Colonic mucosa (tissue), 4 donors: ENCODE data around the gene MAST2. TPM values are rescaled to one million over a fixed set of nuclear protein-coding genes. Genes with fewer than 3 reads are reported as not detected.

Source experiments
- DNase-seq: peaks from one replicate; pipeline ENCODE4 v3.0.0-alpha.2; 2020
- H3K27ac ChIP-seq: fragments of 200-600 bp; one replicate; pipeline ENCODE4 v1.8.0; 2021
- H3K27me3 ChIP-seq: fragments of 200-600 bp; one replicate; pipeline ENCODE4 v1.8.0; 2021
- H3K36me3 ChIP-seq: fragments of 200-600 bp; one replicate; pipeline ENCODE4 v1.8.0; 2021
- H3K4me1 ChIP-seq: fragments of 200-600 bp; one replicate; pipeline ENCODE4 v1.8.0; 2021; ENCODE audit warnings: mild to moderate bottlenecking
- H3K4me3 ChIP-seq: fragments of 200-600 bp; one replicate; pipeline ENCODE4 v1.8.0; 2021
- H3K9ac ChIP-seq, 2 donors: one replicate each; pipeline ENCODE4 v1.7.0; 2013; ENCODE audit warnings: control low read depth in 2 of 2, low read depth in 2 of 2, low read length in 2 of 2
- H3K9me3 ChIP-seq: fragments of 200-600 bp; one replicate; pipeline ENCODE4 v1.8.0; 2021
- CTCF ChIP-seq: fragments of 200-600 bp; IDR thresholded peaks from one replicate; pipeline ENCODE4 v1.8.0; 2022; ENCODE audit warnings: antibody characterized with exemption, mild to moderate bottlenecking
- intact Hi-C: fragments of 100-400 bp; cut with DNase I; formaldehyde crosslinking; loops from one replicate; pipeline ENCODE4 v1.14.1; 2022
- total RNA-seq, 2 donors: library from RNA; stranded (reverse); fragmentation: NEBNext Ultra II Directional in 1 of 2; extraction: Animal tissue kit (Norgen Biotek cat#: 25700) in 1 of 2; gene quantifications; one replicate each; pipeline ENCODE4 v1.2.1, GENCODE V29; 2021
- donor health status: healthy.
- donor health status: DM: no; HTN: no; CAD: no.
- donor health status: DM: no; HTN: no; CAD: no.

MAST2 gene
- total RNA-seq, 2 donors from 2014 or later: 76.3 to 79.1 TPM

GRCh38 chr1:45998020-45998617, 194.7 kb downstream of the MAST2 start:
- Histone ChIP-seq H3K9me3 (no peaks in the 10 kb centered on the region), H3K27ac (no peak overlapping the region), H3K9ac (no peak overlapping the region), H3K36me3 (no peaks in the 10 kb centered on the region), H3K4me3 (no peak overlapping the region), H3K4me1 (no peaks in the 10 kb centered on the region), H3K27me3 (no peaks in the 10 kb centered on the region)
- no peak for TF ChIP-seq CTCF
- intact Hi-C loops: no loop called here
- DNase-seq: no peak

- H3K9ac ChIP-seq: no peak overlapping the region
- H3K27me3 ChIP-seq: no peaks in the 10 kb centered on the region
- intact Hi-C loops: no loop called here
- H3K4me3 ChIP-seq: no peak overlapping the region
- no peaks in the 10 kb centered on the region for H3K36me3 ChIP-seq
- TF ChIP-seq CTCF: no peak
- no peaks in the 10 kb centered on the region for H3K9me3 ChIP-seq
- DNase-seq: no peak
- H3K4me1 ChIP-seq: no peaks in the 10 kb centered on the region
- H3K27ac ChIP-seq: no peak overlapping the region
Measured at GRCh38 chr1:45999507-45999906, 196.1 kb downstream of the MAST2 start.

- no peak for TF ChIP-seq CTCF
- no peak for DNase-seq
- Histone ChIP-seq H3K4me3 (no peak overlapping the region), H3K4me1 (no peaks in the 10 kb centered on the region), H3K9me3 (no peaks in the 10 kb centered on the region), H3K27me3 (no peaks in the 10 kb centered on the region), H3K36me3 (no peaks in the 10 kb centered on the region), H3K27ac (no peak overlapping the region), H3K9ac (no peak overlapping the region)
- intact Hi-C loops: no loop called here
Measured at GRCh38 chr1:46001081-46001785, 197.8 kb downstream of the MAST2 start.

- H3K9me3 ChIP-seq: no peaks in the 10 kb centered on the region
- no peak for TF ChIP-seq CTCF
- no peaks in the 10 kb centered on the region for H3K27me3 ChIP-seq
- intact Hi-C loops: no loop called here
- no peaks in the 10 kb centered on the region for H3K36me3 ChIP-seq
- no peak for DNase-seq
- no peak overlapping the region for H3K27ac ChIP-seq
- no peaks in the 10 kb centered on the region for H3K4me1 ChIP-seq
- H3K9ac ChIP-seq: no peak overlapping the region
- no peak overlapping the region for H3K4me3 ChIP-seq
Measured at GRCh38 chr1:46002551-46003150, 199.2 kb downstream of the MAST2 start.

GRCh38 chr1:46003315-46003714, 199.9 kb downstream of the MAST2 start:
- no peak for TF ChIP-seq CTCF
- H3K4me3 ChIP-seq: no peak overlapping the region
- H3K27ac ChIP-seq: no peak overlapping the region
- peaks cover under 1% of the 10 kb centered on the region for H3K36me3 ChIP-seq
- no peaks in the 10 kb centered on the region for H3K27me3 ChIP-seq
- no peaks in the 10 kb centered on the region for H3K4me1 ChIP-seq
- intact Hi-C loops: no loop called here
- H3K9me3 ChIP-seq: no peaks in the 10 kb centered on the region
- H3K9ac ChIP-seq: no peak overlapping the region
- DNase-seq: no peak
